ENCODE data around the gene GLRA2.

GRCh38 chrX:14673764-14674163, 144.4 kb downstream of the GLRA2 start:
- no peak for TF ChIP-seq CTCF (IDR thresholded peaks at IDR 0.05)
- no peak for TF ChIP-seq POLR2A (IDR thresholded peaks at IDR 0.05)
